ENCODE measurements around the gene CSNK1G1. TPM values are rescaled to one million over a fixed set of nuclear protein-coding genes. Genes with fewer than 3 reads are reported as not detected.

CSNK1G1 gene
- polyA plus RNA-seq, 1 donor from 2014 or later = 18.9 TPM

Small RNA genes within 50 kb of the gene (small RNA-seq; reads per million reads assigned to genes)
- gene RF00554 = 0 to 1.5 (median 0) reads per million in 3 experiments

Other genes starting within 250 kb of the CSNK1G1 start
- 0.38 and 0.73 TPM in 2 replicates for gene SNX22, start 204.4 kb downstream of the CSNK1G1 start, polyA plus RNA-seq
- gene PPIB, start 193.2 kb downstream of the CSNK1G1 start, polyA plus RNA-seq = 202 and 206 TPM in 2 replicates
- 5.3 and 10.8 TPM in 2 replicates for gene PCLAF, start 25.3 kb upstream of the CSNK1G1 start, polyA plus RNA-seq
- gene TRIP4, start 31.7 kb upstream of the CSNK1G1 start, polyA plus RNA-seq = 20.8 and 25.7 TPM in 2 replicates
- 11.8 and 14.6 TPM in 2 replicates for gene ZNF609, start 104.4 kb upstream of the CSNK1G1 start, polyA plus RNA-seq